ENCODE data around the gene LRRC36.
A peak's percentile ranks its signal among the peaks of the same experiment; 100 is the strongest.

LRRC36 gene, protein sequence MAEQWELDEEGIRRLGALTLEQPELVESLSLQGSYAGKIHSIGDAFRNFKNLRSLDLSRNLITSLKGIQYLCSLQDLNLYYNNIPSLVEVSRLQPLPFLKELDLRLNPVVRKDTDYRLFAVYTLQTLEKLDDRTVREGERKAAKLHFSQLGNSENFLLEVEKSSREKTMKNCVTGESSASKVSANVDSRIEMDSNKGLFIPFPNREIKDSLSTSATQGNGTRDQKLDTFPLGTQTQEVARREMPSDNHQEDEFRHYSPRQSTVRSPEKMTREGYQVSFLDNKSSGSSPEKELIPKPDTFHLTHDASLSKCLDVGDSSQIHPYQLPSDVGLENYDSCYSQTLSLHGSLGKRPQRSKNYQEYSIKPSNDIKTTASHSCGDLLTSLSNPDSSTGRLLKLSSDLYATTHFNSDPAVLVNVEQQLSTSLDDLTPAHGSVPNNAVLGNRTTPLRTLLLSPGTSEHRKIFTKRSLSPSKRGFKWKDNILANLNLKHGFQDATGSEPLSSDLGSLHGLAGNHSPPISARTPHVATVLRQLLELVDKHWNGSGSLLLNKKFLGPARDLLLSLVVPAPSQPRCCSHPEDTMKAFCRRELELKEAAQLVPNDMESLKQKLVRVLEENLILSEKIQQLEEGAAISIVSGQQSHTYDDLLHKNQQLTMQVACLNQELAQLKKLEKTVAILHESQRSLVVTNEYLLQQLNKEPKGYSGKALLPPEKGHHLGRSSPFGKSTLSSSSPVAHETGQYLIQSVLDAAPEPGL

DNA sequence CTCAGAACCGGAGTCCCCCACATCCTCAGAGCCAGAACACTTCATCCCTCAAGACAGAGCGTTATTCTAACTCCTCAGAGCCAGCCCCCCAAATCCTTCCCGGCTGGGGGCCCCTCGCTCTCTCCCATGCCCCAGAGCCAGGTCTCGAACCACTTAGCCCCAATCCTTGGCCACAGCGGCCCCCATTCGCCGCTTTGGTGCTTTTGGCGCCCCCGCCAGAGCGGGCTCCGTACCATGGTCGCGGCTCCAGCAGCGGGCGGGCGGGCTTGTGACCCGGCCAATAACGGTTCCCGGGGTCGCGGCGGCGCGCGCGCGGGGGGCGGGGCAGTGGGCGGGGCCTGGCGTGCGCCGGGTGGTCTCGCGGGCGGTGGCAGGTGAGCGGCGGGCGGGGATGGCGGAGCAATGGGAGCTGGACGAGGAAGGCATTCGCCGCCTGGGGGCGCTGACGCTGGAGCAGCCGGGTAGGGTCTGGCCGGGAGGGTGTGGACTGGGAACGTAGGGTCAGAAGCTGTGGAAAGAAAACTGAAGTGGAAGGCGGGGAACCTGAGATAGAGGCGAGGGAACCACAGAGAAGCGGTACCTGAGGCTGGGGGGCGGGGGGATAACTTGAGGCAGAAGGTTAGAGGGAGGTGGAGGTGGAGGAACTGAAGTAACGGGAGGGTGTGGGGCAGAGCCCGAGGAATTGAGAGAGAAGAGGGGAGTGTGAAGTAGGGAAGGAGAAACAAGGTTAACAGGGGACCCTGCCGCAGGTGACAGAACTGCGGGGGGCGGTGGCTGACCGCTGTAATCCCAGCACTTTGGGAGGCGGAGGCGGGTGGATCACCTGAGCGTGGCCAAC lies at the start of gene LRRC36, which contains the start of gene KCTD19:
Gene LRRC36 (plus strand): TSS at position 344 of the 838 bp plus-strand sequence. CDS start 48 bp downstream, at position 392.
Gene KCTD19 (minus strand): TSS at position 270 of the 838 bp plus-strand sequence. CDS start 34 bp downstream, at position 236.
- no peak for DNase-seq

DNA sequence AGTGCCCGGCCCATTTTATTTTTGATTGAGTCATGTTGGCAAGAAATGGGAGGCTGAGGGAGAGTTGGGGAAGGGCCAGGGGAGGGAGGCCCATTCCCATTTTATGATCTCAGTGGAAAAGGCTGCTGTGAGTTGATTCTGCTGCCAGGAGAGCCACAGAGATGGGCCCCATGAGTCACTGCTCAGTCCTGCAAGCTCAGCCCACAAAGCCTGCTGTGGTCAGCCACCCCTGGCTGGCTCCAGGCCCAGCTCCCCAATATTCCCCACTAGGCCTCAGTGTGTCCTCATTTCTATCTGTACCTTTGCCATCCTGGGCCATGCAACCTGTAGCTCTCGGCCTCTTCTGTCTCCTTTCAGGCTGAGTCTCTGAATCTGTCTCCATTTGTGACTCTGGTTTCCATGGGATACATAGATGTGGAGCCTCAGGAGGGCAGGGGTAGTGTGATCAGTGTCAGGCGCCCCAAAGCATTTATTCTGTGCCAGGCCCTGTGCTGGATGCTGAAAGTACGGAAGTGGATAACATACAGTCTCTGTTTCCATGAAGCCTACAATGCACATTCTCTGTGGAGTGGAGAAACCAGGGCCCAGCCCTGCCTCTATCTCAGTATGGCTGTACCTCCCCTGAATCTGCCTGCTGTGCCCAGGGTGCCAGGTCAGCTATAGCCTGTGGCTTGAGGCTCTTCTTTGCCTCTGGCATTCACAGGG lies 49.2 kb upstream of the LRRC36 start:
- DNase-seq = no peak

DNA sequence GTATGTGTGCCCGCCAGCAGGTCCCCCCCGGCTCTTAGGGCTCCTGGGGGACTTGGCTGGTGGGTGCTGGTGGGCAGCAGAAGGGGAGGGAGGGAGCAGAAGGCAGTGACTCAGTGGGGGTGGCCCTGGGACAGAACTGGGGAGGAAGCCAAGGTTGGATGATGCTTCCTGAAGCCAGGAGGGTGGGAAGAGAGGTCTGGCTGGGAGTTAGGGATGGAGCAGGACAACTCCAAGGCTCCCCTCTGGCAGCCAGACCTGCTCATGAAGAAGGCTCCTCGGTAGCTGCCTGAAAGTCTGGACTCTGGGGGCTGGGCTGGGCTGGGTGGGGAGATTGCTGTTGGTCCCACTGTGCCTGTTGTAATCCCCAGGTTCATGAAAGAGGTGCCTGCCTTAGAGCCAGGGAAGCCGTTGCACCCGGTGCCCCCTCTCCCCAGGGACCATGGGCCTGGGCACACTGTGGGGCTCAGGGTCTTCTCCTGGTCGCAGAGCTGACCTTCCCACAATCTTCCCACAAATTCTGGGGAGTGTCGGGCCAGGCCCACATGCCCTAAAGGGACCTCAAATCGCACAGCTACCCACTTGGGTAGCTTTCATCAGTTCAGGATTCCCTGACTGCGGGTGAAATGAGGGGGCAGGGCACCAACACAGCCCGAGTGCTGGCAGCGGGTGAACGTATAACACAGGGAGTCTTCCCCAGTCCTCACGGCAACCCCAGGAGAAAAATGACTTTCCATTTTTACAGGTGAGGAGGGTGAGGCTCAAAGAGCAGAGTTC lies 48.4 kb upstream of the LRRC36 start:
- DNase-seq = no peak

DNA sequence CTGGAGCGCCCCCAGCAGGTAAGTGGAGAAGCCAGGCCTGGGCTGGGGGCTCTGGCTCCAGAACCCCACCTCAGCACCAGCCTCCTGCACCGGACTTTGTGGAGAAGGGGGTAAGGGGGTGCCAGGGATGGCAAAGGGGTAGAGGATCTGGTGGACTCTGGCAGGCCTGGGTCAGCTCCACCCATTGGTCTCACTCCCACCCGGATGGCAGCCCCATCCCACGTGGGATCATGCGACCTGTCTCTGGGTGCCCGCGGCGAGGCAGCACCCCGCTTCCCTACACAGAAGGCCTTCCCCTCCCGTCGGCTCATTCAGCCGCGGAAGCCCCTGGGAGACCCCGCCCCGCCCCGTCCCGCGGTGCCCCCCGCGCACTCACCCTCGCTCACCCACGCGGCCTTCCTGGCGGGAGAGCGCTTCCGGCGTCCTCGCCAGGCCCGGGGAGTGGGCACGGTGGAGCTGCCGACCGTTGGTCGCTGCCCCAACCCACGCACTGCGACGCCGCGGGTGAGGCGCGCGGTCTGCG lies 47.8 kb upstream of the LRRC36 start:
- no peak for DNase-seq

DNA sequence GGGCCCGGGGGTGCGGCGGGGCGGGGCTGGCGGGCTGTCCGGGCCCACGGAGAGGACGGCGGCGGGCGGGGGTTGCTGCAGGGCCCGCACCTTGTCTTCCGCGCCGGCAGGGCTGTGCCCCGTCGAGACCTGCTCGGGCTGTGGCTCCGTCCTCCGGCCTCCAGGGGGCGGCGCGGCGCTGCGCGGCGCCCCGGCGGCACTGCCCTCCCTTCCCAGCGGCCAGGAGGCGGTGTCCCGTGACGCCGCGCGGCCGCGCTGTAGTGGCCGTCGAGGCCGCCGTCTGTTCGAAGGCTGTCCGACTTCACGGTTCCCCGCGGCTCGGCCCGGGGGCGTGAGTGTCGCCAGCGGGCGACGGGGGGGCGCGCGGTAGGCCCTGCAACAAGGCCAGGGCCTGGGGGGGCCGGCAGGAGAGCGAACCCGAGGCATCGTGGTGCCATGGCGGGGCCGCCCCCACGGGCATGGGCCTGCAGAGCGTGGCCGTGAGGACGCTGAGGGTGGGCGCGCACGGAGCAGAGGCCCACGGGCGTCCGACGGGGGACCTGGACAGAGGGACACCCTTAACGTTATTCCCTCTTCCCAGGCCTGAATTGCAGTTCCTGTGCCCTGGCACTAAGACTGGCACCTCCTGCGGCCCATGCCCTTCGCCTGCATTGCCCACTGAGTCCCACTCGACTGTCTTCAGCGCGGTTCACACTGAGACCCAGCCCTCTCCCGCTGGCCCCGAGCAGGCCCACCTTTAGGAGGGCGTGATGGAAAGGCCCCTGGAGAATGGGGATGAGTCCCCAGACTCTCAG lies 47.1 kb upstream of the LRRC36 start, which contains the start of gene PLEKHG4:
Gene PLEKHG4 (plus strand): TSS at position 237 of the 794 bp plus-strand sequence. CDS start 513 bp downstream, at position 750.
- DNase-seq = peak; percentile 33

DNA sequence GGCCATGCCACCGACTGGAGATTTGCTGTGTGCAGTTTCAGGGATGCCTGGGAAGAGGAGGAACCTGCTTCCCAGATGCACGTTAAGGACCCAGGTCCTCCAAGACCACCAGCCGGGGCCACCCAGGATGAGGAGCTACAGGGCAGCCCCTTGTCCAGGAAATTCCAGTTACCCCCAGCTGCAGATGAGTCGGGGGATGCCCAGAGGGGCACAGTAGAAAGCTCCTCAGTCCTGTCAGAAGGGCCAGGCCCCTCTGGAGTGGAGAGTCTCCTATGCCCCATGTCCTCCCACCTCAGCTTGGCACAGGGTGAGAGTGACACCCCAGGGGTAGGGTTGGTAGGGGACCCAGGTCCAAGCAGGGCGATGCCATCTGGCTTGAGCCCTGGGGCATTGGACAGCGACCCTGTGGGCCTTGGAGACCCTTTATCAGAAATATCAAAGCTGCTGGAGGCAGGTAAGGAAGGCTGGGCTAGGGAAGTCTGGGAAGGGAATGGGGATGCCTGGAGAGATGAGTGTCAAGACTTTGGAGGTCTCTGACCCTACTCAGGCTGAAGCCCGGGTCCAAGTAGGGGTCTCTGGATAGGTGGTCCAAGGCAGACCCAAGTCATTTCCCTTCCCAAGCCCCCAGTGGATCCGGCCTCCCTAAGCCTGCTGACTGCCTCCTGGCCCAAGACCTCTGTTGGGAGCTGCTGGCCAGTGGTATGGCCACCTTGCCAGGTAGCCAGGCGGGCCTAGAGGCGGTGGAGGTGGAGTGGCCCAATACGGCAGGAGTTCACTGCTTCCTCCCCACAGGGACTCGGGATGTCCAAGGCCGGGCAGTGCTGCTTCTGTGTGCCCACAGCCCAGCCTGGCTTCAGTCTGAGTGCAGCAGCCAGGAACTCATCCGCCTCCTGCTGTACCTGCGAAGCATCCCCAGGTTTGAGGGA lies 46.3 kb upstream of the LRRC36 start:
- no peak for DNase-seq

DNA sequence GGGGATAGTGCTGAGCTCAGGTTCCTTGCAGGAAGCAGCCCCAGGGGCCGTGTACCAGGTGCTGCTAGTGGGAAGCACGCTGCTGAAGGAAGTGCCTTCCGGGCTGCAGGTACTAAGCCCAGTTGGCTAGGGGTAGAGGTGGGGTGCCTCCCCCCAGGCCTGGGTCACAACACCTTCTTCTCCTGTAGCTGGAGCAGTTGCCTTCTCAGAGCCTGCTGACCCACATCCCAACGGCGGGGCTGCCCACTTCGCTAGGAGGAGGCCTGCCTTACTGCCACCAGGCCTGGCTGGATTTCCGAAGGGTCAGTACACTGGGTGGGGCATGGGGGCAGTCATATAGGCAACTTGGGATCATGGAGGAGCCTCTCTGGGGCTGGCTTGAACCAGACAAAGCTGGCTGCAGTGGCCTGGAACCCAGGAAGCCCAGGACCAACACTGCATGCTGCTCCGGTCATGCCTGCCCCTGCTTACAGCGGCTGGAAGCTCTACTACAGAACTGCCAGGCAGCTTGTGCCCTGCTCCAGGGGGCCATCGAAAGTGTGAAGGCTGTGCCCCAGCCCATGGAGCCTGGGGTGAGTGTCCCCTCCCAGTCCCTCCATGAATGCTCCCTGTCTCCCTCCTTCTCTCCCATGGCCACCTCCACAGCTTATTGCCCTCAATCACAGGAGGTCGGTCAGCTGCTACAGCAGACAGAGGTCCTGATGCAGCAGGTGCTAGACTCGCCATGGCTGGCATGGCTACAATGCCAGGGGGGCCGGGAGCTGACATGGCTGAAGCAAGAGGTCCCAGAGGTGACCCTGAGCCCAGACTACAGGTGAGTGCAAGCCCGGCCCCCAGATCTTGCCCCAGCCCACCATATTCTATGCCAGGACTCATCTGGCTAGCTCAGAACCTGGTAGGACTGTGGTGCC lies 44.8 kb upstream of the LRRC36 start:
- no peak for DNase-seq

DNA sequence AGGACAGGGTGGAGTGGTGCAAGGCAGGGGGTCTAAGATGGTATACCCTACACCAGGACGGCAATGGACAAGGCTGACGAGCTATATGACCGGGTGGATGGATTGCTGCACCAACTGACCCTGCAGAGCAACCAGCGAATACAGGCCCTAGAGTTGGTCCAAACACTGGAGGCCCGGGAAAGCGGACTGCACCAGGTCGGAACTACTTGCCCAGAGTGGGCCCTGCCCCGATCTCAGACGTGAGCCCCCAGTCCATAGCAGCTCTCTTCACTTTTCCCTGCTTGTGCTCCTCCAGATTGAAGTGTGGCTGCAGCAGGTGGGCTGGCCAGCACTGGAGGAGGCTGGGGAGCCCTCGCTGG lies 44.2 kb upstream of the LRRC36 start:
- no peak for DNase-seq

DNA sequence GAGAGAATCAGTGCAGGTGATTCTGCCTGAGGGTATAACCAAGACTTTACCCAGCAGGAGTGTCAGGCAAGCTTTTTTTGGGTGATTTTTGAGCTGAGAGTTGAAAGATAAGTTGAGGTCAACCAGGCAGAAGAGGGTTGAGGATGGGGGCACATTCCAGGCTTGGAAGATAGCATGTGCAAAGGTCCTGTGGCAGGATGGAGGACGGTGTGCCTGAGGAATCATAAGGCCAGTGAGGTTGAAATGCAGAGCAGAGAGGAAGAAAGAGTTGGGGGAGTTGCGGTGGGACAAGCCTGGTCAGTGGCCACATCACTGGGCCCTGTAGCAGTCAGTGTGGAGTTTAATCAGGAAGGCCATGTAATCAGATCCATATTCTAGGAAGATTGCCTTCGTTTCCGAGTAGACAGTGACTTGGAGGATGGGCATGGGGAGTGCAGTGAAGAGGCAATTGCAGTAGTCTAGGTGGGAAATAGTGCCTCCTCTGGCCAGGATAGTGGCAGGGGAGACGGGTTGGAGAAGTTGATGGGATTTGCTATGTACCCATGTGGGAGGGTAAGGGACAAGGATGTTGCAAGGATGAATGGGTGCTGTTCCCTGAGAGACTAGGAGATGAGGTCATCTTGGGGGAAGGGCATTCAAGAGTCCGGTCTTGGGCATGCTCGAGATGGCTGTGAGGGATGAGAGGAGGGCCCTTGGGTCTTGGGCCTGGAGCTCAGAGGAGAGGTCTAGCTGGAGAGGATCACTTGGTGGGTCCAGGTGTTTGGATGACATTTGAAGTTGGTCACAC lies 43.4 kb upstream of the LRRC36 start:
- DNase-seq = no peak

DNA sequence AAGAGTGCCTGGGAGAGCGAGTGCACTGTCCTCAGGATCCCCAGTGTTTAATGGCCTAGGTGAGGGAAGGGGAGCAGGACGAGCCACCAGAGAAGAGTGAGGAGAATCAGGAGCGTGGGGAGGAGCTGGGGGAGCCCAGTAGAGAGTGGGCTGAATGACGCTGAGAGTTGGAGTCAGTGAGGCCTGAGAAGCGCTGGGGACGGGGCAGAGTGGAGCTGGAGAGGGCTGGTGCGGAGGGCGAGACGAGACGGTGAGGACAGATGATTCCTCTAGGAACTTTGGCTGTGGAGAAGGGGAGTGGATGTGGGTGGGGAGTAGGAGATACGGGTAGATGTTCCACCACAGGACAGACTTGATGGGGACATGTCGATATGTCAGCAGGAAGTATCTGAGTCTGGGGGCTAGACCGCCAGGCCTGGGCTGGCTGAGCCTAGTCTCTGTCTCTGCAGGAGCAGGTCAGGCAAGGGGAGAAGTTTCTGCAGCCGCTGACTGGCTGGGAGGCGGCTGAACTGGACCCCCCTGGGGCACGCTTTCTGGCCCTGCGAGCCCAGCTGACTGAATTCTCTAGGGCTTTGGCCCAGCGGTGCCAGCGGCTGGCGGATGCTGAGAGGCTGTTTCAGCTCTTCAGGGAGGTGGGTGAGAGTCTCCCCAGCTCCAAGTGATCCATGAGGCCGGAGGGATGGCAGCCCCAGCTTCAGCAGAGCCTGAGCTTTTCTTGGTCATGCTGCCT lies 42.6 kb upstream of the LRRC36 start:
- no peak for DNase-seq

DNA sequence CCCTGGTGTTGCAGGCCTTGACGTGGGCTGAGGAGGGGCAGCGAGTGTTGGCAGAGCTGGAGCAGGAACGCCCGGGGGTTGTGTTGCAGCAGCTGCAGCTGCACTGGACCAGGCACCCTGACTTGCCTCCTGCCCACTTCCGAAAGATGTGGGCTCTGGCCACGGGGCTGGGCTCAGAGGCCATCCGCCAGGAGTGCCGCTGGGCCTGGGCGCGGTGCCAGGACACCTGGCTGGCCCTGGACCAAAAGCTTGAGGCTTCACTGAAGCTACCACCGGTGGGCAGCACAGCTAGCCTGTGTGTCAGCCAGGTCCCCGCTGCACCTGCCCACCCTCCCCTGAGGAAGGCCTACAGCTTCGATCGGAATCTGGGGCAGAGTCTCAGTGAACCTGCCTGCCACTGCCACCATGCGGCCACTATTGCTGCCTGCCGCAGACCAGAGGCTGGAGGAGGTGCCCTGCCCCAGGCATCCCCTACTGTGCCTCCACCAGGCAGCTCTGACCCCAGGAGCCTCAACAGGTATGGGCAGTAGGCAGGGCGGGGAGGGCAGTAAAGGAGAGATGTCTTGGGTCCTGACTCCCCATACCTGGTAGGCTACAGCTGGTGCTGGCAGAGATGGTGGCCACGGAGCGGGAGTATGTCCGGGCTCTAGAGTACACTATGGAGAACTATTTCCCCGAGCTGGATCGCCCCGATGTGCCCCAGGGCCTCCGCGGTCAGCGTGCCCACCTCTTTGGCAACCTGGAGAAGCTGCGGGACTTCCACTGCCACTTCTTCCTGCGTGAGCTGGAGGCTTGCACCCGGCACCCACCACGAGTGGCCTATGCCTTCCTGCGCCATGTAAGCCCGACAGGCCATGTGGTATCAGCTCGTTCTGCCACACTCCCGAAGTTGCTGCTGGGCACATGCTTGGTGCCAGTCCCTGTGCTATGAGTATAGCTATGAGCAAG lies 41.6 kb upstream of the LRRC36 start:
- peak; percentile 64 for DNase-seq

DNA sequence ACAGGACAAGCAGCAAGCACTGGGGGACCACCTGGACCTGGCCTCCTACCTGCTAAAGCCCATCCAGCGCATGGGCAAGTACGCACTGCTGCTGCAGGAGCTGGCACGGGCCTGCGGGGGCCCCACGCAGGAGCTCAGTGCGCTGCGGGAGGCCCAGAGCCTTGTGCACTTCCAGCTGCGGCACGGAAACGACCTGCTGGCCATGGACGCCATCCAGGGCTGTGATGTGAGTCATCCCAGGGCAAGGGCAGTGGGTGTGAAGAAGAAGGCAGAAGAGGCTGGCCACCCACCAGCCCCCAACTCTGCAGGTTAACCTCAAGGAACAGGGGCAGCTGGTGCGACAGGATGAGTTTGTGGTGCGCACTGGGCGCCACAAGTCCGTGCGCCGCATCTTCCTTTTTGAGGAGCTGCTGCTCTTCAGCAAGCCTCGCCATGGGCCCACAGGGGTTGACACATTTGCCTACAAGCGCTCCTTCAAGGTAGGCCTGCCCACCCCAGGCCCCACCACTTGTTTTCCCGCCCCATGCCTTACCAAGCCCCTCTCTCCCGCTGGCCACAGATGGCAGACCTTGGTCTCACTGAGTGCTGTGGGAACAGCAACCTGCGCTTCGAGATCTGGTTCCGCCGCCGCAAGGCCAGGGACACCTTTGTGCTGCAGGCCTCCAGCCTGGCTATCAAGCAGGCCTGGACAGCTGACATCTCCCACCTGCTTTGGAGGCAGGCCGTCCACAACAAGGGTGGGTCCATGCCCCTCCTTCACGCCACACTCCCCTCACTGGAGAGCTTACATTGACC lies 40.0 kb upstream of the LRRC36 start:
- no peak for DNase-seq

DNA sequence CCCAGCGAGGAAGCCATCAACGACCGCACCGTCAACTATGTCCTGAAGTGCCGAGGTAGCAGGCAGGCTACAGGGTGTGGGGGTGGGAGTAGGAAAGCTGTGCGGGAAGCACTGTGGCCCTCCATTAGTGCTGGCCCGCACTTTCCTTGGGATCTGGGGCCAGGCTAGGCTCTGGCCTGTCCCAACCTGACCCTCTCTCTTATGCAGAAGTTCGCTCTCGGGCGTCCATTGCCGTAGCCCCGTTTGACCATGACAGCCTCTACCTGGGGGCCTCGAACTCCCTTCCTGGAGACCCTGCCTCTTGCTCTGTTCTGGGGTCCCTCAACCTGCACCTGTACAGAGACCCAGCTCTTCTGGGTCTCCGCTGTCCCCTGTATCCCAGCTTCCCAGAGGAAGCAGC lies 38.7 kb upstream of the LRRC36 start:
- no peak for DNase-seq

DNA sequence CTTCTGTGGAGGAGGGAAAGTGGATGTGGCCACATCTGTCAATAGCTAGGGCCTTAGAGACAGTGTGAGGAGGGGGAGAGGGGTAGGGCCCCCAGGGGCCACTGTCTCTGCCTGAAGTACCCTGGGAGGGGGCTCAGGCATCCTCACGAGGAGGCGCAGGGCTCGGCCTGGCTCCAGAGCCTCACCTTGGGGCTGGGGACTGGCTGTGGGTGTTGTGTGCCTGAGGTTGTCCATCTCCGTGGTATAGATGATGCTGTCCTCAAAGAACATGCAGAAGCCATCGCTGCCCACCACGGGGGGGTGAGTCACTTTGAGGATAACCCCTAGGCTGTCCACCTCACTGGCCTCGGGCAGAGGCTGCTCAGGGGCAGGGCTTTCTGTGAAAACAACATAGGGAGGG lies 35.2 kb upstream of the LRRC36 start:
- DNase-seq = no peak
